ENCODE measurements around the gene METAP1D.

DNA sequence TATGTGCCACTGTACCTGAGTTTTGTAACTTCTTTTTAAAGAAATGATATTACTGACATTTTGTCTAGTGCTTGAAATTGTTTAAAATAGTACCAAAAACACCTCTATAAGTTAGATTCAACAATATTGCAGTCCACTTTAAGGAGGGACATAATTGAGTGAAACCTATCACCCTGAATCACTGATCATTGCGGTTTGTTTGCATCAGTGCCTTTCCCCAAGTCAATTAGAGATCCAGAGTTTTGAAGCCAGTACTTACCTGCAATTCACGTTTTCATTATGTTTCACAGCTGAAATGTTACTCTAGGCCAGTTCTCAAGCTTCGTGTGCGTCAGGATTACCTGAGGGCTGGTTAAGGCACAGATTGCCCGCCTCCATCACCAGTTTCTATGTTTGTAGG is 58.9 kb downstream of the METAP1D start:
- TF ChIP-seq POLR2A (IDR thresholded peaks at IDR 0.05; ENCODE audit: low read length) (no peak), GATA1 (IDR thresholded peaks at IDR 0.05; ENCODE audit: low read depth, low read length) (no peak)
